GM23338 (cell line): Measurements from ENCODE around the gene PHACTR1. TPM values are rescaled to one million over a fixed set of nuclear protein-coding genes. Genes with fewer than 3 reads are reported as not detected.

Experiments used
- ATAC-seq: fragments of 200-7000 bp; cut with Tn5 transposase; 3 replicates; pipeline ENCODE4 v1.9.1; 2020
- DNase-seq: peaks from one replicate; pipeline ENCODE4 v3.0.0-alpha.2; 2015; ENCODE audit warnings: low spot score
- H2AFZ ChIP-seq: fragments of 200-600 bp; sonication (generic); 2 replicates; pipeline ENCODE4 v1.8.0; 2016; ENCODE audit warnings: antibody characterized with exemption, mild to moderate bottlenecking, moderate library complexity
- H3F3A ChIP-seq: fragments of 200-600 bp; sonication (generic); replicated peaks from 2 replicates; pipeline ENCODE4 v1.8.0; 2017; ENCODE audit warnings: antibody characterized with exemption, mixed run types, low read depth
- H3K27ac ChIP-seq: fragments of 200-600 bp; sonication (generic); 2 replicates; pipeline ENCODE4 v1.6.1; 2016; ENCODE audit warnings: low read depth
- H3K27me3 ChIP-seq: fragments of 200-600 bp; sonication (generic); 2 replicates; pipeline ENCODE4 v1.8.0; 2016; ENCODE audit warnings: mild to moderate bottlenecking, mixed run types, moderate library complexity; ENCODE audit not compliant: insufficient read depth
- H3K36me3 ChIP-seq: fragments of 200-600 bp; sonication (generic); 2 replicates; pipeline ENCODE4 v1.8.0; 2016; ENCODE audit warnings: mild to moderate bottlenecking; ENCODE audit not compliant: insufficient read depth
- H3K4me1 ChIP-seq: fragments of 200-600 bp; sonication (generic); 2 replicates; pipeline ENCODE4 v1.8.0; 2016; ENCODE audit warnings: mild to moderate bottlenecking, moderate library complexity; ENCODE audit not compliant: insufficient read depth
- H3K4me2 ChIP-seq: fragments of 200-600 bp; sonication (generic); 2 replicates; pipeline ENCODE4 v1.7.1; 2017; ENCODE audit warnings: mixed run types
- H3K4me3 ChIP-seq: fragments of 200-600 bp; sonication (generic); 2 replicates; pipeline ENCODE4 v1.6.1; 2016; ENCODE audit warnings: mixed run types
- H3K79me2 ChIP-seq: fragments of 200-600 bp; sonication (generic); replicated peaks from 2 replicates; pipeline ENCODE4 v1.8.0; 2017; ENCODE audit warnings: mild to moderate bottlenecking; ENCODE audit not compliant: insufficient read depth
- H3K9me2 ChIP-seq: fragments of 200-600 bp; sonication (generic); 2 replicates; pipeline ENCODE4 v1.8.0; 2017; ENCODE audit not compliant: insufficient read depth
- H4K20me1 ChIP-seq: fragments of 200-600 bp; sonication (generic); replicated peaks from 2 replicates; pipeline ENCODE4 v1.8.0; 2017; ENCODE audit warnings: mild to moderate bottlenecking; ENCODE audit not compliant: insufficient read depth
- H3K27ac Mint-ChIP-seq: 2 replicates; pipeline ENCODE4 v1.8.0; 2020; ENCODE audit warnings: inconsistent platforms, mild to moderate bottlenecking, moderate library complexity, mixed read lengths
- H3K27me3 Mint-ChIP-seq: 3 replicates; pipeline ENCODE4 v1.8.0; 2022; ENCODE audit warnings: low read depth, mild to moderate bottlenecking, moderate library complexity, mixed read lengths, inconsistent platforms; ENCODE audit not compliant: insufficient read depth, poor library complexity
- H3K36me3 Mint-ChIP-seq: 3 replicates; pipeline ENCODE4 v1.8.0; 2021; ENCODE audit warnings: low read depth, mild to moderate bottlenecking, inconsistent platforms, moderate library complexity, mixed read lengths
- H3K4me1 Mint-ChIP-seq: 3 replicates; pipeline ENCODE4 v1.8.0; 2020; ENCODE audit warnings: mild to moderate bottlenecking, inconsistent platforms, mixed read lengths
- H3K4me3 Mint-ChIP-seq: 3 replicates; pipeline ENCODE4 v1.8.0; 2021; ENCODE audit warnings: moderate library complexity, mild to moderate bottlenecking, inconsistent platforms, mixed read lengths
- H3K9me3 Mint-ChIP-seq: 3 replicates; pipeline ENCODE4 v1.8.0; 2020; ENCODE audit warnings: moderate library complexity, mild to moderate bottlenecking, inconsistent platforms, mixed read lengths
- CREB1 ChIP-seq: fragments of 250-450 bp; sonication (Bioruptor Pico); IDR thresholded peaks from 2 replicates; pipeline ENCODE4 v1.5.0; 2020; ENCODE audit warnings: low read depth, mild to moderate bottlenecking, moderate library complexity
- CTCF ChIP-seq, 2 experiments: fragments of 200-600 bp in 1 of 2; sonication (generic) in 1 of 2; conservative IDR thresholded peaks; 2 replicates each; pipeline versions ENCODE4 v1.5.1 to v1.6.1; 2016 to 2017; ENCODE audit warnings: antibody characterized with exemption in 2 of 2, low read depth in 2 of 2, mild to moderate bottlenecking in 2 of 2, moderate library complexity in 1 of 2
- ETS1 ChIP-seq: IDR thresholded peaks from 2 replicates; pipeline ENCODE4 v1.6.1; 2016; ENCODE audit warnings: antibody characterized with exemption
- EZH2 ChIP-seq: fragments of 200-600 bp; sonication (generic); IDR thresholded peaks from one replicate; pipeline ENCODE4 v1.8.0; 2017; ENCODE audit warnings: antibody characterized with exemption, mild to moderate bottlenecking, low read depth; ENCODE audit not compliant: unreplicated experiment
- EZH2phosphoT487 ChIP-seq: fragments of 200-600 bp; sonication (generic); IDR thresholded peaks from one replicate; pipeline ENCODE4 v1.8.1; 2018; ENCODE audit warnings: antibody characterized with exemption; ENCODE audit not compliant: unreplicated experiment
- JUNB ChIP-seq: IDR thresholded peaks from one replicate; pipeline ENCODE4 v1.6.1; 2016; ENCODE audit warnings: antibody characterized with exemption; ENCODE audit not compliant: unreplicated experiment
- NANOG ChIP-seq: IDR thresholded peaks from 2 replicates; pipeline ENCODE4 v1.6.1; 2016; ENCODE audit warnings: antibody characterized with exemption, borderline replicate concordance
- POLR2AphosphoS5 ChIP-seq: IDR thresholded peaks from 2 replicates; pipeline ENCODE4 v1.6.1; 2016; ENCODE audit warnings: antibody characterized with exemption, low read depth
- REST ChIP-seq: IDR thresholded peaks from one replicate; pipeline ENCODE4 v1.6.1; 2018; ENCODE audit warnings: antibody characterized with exemption; ENCODE audit not compliant: unreplicated experiment
- ZNF114 ChIP-seq: fragments of 250-450 bp; sonication (Bioruptor Pico); IDR thresholded peaks from 2 replicates; pipeline ENCODE4 v1.5.0; 2020; ENCODE audit warnings: mild to moderate bottlenecking, moderate library complexity
- ZNF331 ChIP-seq: fragments of 250-450 bp; sonication (Bioruptor Pico); IDR thresholded peaks from 2 replicates; pipeline ENCODE4 v1.5.0; 2020; ENCODE audit warnings: low read depth, mild to moderate bottlenecking, moderate library complexity
- polyA plus RNA-seq: library from polyadenylated mRNA; unstranded; fragments of >200 nt; fragmentation: Nextera tagmentation; extraction: Ambion mirVana; gene quantifications from 2 replicates; pipeline ENCODE4 v1.2.1, GENCODE V29; 2016
- total RNA-seq: library from RNA; depleted of rRNA; stranded (reverse); fragments of >200 nt; shearing (Covaris generic); gene quantifications from 2 replicates; pipeline ENCODE4 v1.2.3, GENCODE V29; 2014

PHACTR1 gene
- total and polyA plus RNA-seq, 2 experiments from 2014 or later: 5.9 to 19.3 TPM

GRCh38 chr6:13248584-13248985 lies 532.0 kb downstream of the PHACTR1 start:
- Histone ChIP-seq H2AFZ (no peak overlapping the region), H3F3A (no peaks in the 10 kb centered on the region), H3K4me1 (peaks cover 11% of the 10 kb centered on the region), H3K27me3 (no peaks in the 10 kb centered on the region), H3K4me2 (no peak overlapping the region), H3K79me2 (no peaks in the 10 kb centered on the region), H3K4me3 (no peak overlapping the region), H3K27ac (peak overlapping the region; percentile 2; the same call in 1 of the 2 replicates), H3K36me3 (0 out of 2 replicates have a peak, but pooled peaks cover 3% of the 10 kb centered on the region), H4K20me1 (no peaks in the 10 kb centered on the region), H3K9me2 (no peaks in the 10 kb centered on the region)
- ATAC-seq: peak; percentile 19; the same call in 1 of the 3 replicates
- Mint-ChIP-seq H3K4me3 (no peak overlapping the region), H3K27ac (peak overlapping the region; percentile 33; the same call in 1 of the 2 replicates), H3K9me3 (peaks cover 6% of the 10 kb centered on the region; the same call in 2 of the 3 replicates), H3K27me3 (peaks cover 5% of the 10 kb centered on the region), H3K36me3 (peaks cover 9% of the 10 kb centered on the region; the same call in 2 of the 3 replicates), H3K4me1 (peaks cover 22% of the 10 kb centered on the region)
- DNase-seq: no peak
- TF ChIP-seq EZH2 (no peak), REST (no peak), ZNF114 (no peak), CREB1 (CRISPR knock-in tag) (no peak), NANOG (no peak), POLR2AphosphoS5 (no peak), ETS1 (no peak), EZH2phosphoT487 (no peak)

GRCh38 chr6:13248994-13249393 lies 532.4 kb downstream of the PHACTR1 start:
- H2AFZ ChIP-seq: no peak overlapping the region
- ATAC-seq (peak; percentile 38; the same call in 1 of the 3 replicates), DNase-seq (no peak)
- H3K9me2 ChIP-seq: no peaks in the 10 kb centered on the region
- H3K36me3 ChIP-seq: no peaks in the 10 kb centered on the region
- H3K4me2 ChIP-seq: no peak overlapping the region
- H3K4me1 Mint-ChIP-seq: peaks cover 20% of the 10 kb centered on the region
- peak overlapping the region; percentile 2; the same call in 1 of the 2 replicates for H3K27ac ChIP-seq
- H3K4me3 Mint-ChIP-seq: no peak overlapping the region
- H3K27me3 ChIP-seq: no peaks in the 10 kb centered on the region
- H3K4me1 ChIP-seq: peaks cover 11% of the 10 kb centered on the region
- H3F3A ChIP-seq: no peaks in the 10 kb centered on the region
- H3K79me2 ChIP-seq: no peaks in the 10 kb centered on the region
- peaks cover 7% of the 10 kb centered on the region; the same call in 2 of the 3 replicates for H3K36me3 Mint-ChIP-seq
- no peak for TF ChIP-seq CTCF (conservative IDR thresholded peaks at IDR 0.05; ENCODE audit: low read depth in 2 of 2)
- TF ChIP-seq JUNB: no peak
- TF ChIP-seq EZH2phosphoT487: no peak
- no peak for TF ChIP-seq EZH2
- TF ChIP-seq NANOG: no peak
- TF ChIP-seq CREB1 (CRISPR knock-in tag): no peak
- TF ChIP-seq POLR2AphosphoS5: no peak
- no peak for TF ChIP-seq ZNF114
- no peak for TF ChIP-seq ZNF331 (CRISPR knock-in tag)
- no peaks in the 10 kb centered on the region for H4K20me1 ChIP-seq
- peaks cover 2% of the 10 kb centered on the region; the same call in 2 of the 3 replicates for H3K9me3 Mint-ChIP-seq
- peaks cover 5% of the 10 kb centered on the region for H3K27me3 Mint-ChIP-seq
- 0 out of 2 replicates have a peak overlapping the region, but pooled peaks have one; percentile 49 for H3K27ac Mint-ChIP-seq
- H3K4me3 ChIP-seq: no peak overlapping the region
